HepG2 (cell line): Measurements from ENCODE around the gene SPNS3. TPM values are rescaled to one million over a fixed set of nuclear protein-coding genes. Genes with fewer than 3 reads are reported as not detected.

ENCODE experiments used
- ATF7-NPFF ChIP-seq: sonication (generic); formaldehyde crosslinking; IDR thresholded peaks from 2 replicates; pipeline ENCODE4 v1.8.1; 2023; ENCODE audit warnings: mild to moderate bottlenecking, low read depth, missing genetic modification reagents, moderate library complexity
- FUBP1 ChIP-seq: sonication (generic); formaldehyde crosslinking; IDR thresholded peaks from 2 replicates; pipeline ENCODE4 v1.5.1; 2020; ENCODE audit warnings: missing genetic modification reagents, mild to moderate bottlenecking, borderline replicate concordance
- HMG20B ChIP-seq: conservative IDR thresholded peaks from 2 replicates; pipeline ENCODE4 v1.6.1; 2016; ENCODE audit warnings: missing genetic modification reagents, missing compliant biosample characterization
- KLF12 ChIP-seq: sonication (generic); formaldehyde crosslinking; IDR thresholded peaks from 2 replicates; pipeline ENCODE4 v1.4.0; 2020; ENCODE audit warnings: missing genetic modification reagents, borderline replicate concordance
- NCOA2 ChIP-seq: sonication (generic); formaldehyde crosslinking; IDR thresholded peaks from 2 replicates; pipeline ENCODE4 v1.8.0; 2022; ENCODE audit warnings: inconsistent platforms
- NFIC ChIP-seq: IDR thresholded peaks from 2 replicates; pipeline ENCODE4 v1.6.1; 2012; ENCODE audit warnings: mild to moderate bottlenecking, low read length, inconsistent platforms
- NKX3-1 ChIP-seq: sonication (generic); formaldehyde crosslinking; IDR thresholded peaks from 2 replicates; pipeline ENCODE4 v1.5.0; 2020; ENCODE audit warnings: missing genetic modification reagents
- PAWR ChIP-seq: sonication (generic); formaldehyde crosslinking; IDR thresholded peaks from 2 replicates; pipeline ENCODE4 v1.4.0; 2020; ENCODE audit warnings: missing genetic modification reagents, mild to moderate bottlenecking, borderline replicate concordance
- POLR2G ChIP-seq: fragments of 200-400 bp; formaldehyde crosslinking; IDR thresholded peaks from 2 replicates; pipeline ENCODE4 v1.6.1; 2018; ENCODE audit warnings: mild to moderate bottlenecking, low read depth, low read length, moderate library complexity
- TAF15 ChIP-seq: fragments of 200-400 bp; formaldehyde crosslinking; IDR thresholded peaks from one replicate; pipeline ENCODE4 v1.6.1; 2018; ENCODE audit warnings: mild to moderate bottlenecking, low read depth, low read length; ENCODE audit not compliant: poor library complexity, severe bottlenecking
- TFAP4 ChIP-seq: sonication (generic); IDR thresholded peaks from 2 replicates; pipeline ENCODE4 v1.6.1; 2016; ENCODE audit warnings: low read depth, borderline replicate concordance
- ZBTB7A ChIP-seq: sonication (generic); formaldehyde crosslinking; IDR thresholded peaks from 2 replicates; pipeline ENCODE4 v1.8.0; 2022; ENCODE audit warnings: mild to moderate bottlenecking, missing genetic modification reagents
- ZNF101 ChIP-seq: sonication (generic); formaldehyde crosslinking; IDR thresholded peaks from 2 replicates; pipeline ENCODE4 v1.4.0; 2020; ENCODE audit warnings: mild to moderate bottlenecking, low read depth, missing genetic modification reagents, borderline replicate concordance
- ZNF251 ChIP-seq: sonication (generic); formaldehyde crosslinking; IDR thresholded peaks from 2 replicates; pipeline ENCODE4 v1.9.0; 2021; ENCODE audit warnings: mild to moderate bottlenecking, missing genetic modification reagents
- ZNF263 ChIP-seq: sonication (generic); formaldehyde crosslinking; IDR thresholded peaks from 2 replicates; pipeline ENCODE4 v1.4.0; 2020; ENCODE audit warnings: missing genetic modification reagents
- ZNF432 ChIP-seq: sonication (generic); formaldehyde crosslinking; IDR thresholded peaks from 2 replicates; pipeline ENCODE4 v1.5.0; 2020; ENCODE audit warnings: missing genetic modification reagents, mild to moderate bottlenecking, borderline replicate concordance
- ZNF496 ChIP-seq: sonication (generic); formaldehyde crosslinking; IDR thresholded peaks from 2 replicates; pipeline ENCODE4 v1.8.1; 2023; ENCODE audit warnings: mild to moderate bottlenecking, moderate library complexity, missing genetic modification reagents; ENCODE audit not compliant: insufficient replicate concordance
- ZNF512 ChIP-seq: sonication (generic); formaldehyde crosslinking; IDR thresholded peaks from 2 replicates; pipeline ENCODE4 v1.4.0; 2020; ENCODE audit warnings: mild to moderate bottlenecking, missing genetic modification reagents
- ZNF547 ChIP-seq: sonication (generic); formaldehyde crosslinking; IDR thresholded peaks from 2 replicates; pipeline ENCODE4 v1.5.1; 2020; ENCODE audit warnings: mild to moderate bottlenecking, missing genetic modification reagents
- ZNF672 ChIP-seq: sonication (generic); formaldehyde crosslinking; IDR thresholded peaks from 2 replicates; pipeline ENCODE4 v1.8.1; 2022; ENCODE audit warnings: missing genetic modification reagents
- polyA plus RNA-seq, 8 experiments: library from polyadenylated mRNA; depleted of rRNA in 3 of 8; stranded (reverse) in 7 of 8; unstranded in 1 of 8; fragments of >200 nt; fragmentation: Illumina TruSeq in 4 of 8; extraction: Trizol in 4 of 8; gene quantifications; 2 replicates each; pipeline versions ENCODE4 v1.2.1 to v1.2.3, GENCODE V29; 2011 to 2016; ENCODE audit warnings: low read depth in 4 of 8, missing spikeins in 1 of 8, mixed read lengths in 1 of 8; ENCODE audit not compliant: insufficient read depth in 1 of 8
- total RNA-seq, 5 experiments: library from RNA; depleted of rRNA; stranded (reverse); fragments of >200 nt; fragmentation: Illumina TruSeq; extraction: Trizol; gene quantifications; 2 replicates each; pipeline ENCODE4 v1.2.3, GENCODE V29; 2016; ENCODE audit warnings: low read depth in 1 of 5
- TF ChIP-seq, protein P1 (sequence below): sonication (generic); formaldehyde crosslinking; IDR thresholded peaks from 2 replicates; pipeline ENCODE4 v1.8.0; 2022; ENCODE audit warnings: missing genetic modification reagents, mild to moderate bottlenecking, borderline replicate concordance
- TF ChIP-seq, protein P2 (sequence below): IDR thresholded peaks from 2 replicates; pipeline ENCODE4 v1.6.1; 2016

The SPNS3 gene
- total and polyA plus RNA-seq, 2 of the 13 experiments (the other 11 are each of a cell fraction or from before 2014, with no cell fraction given) = not detected

GRCh38 chr17:4492721-4493561 is 59.2 kb downstream of the SPNS3 start (continued):
- TF ChIP-seq ZNF512 (no peak), NCOA2 (CRISPR knock-in tag) (peak; percentile 66), KLF12 (CRISPR knock-in tag) (peak; percentile 60; the same call in 1 of the 2 replicates), TFAP4 (no peak), NKX3-1 (peak; percentile 85), HMG20B (CRISPR knock-in tag) (peak; percentile 47; the same call in 1 of the 2 replicates), ATF7-NPFF (CRISPR knock-in tag) (peak; percentile 63; the same call in 1 of the 2 replicates), PAWR (CRISPR knock-in tag) (no peak), ZNF432 (CRISPR knock-in tag) (no peak), ZNF547 (CRISPR knock-in tag) (peak; percentile 84; the same call in 1 of the 2 replicates), FUBP1 (CRISPR knock-in tag) (no peak), TAF15 (no peak), ZNF251 (no peak), ZBTB7A (CRISPR knock-in tag) (peak; percentile 72; the same call in 1 of the 2 replicates), ZNF101 (CRISPR knock-in tag) (no peak), NFIC (no peak), POLR2G (no peak), ZNF672 (CRISPR knock-in tag) (no peak), ZNF496 (CRISPR knock-in tag) (no peak), ZNF263 (CRISPR knock-in tag) (peak; percentile 65; the same call in 1 of the 2 replicates)
- TF ChIP-seq, protein P1, sequence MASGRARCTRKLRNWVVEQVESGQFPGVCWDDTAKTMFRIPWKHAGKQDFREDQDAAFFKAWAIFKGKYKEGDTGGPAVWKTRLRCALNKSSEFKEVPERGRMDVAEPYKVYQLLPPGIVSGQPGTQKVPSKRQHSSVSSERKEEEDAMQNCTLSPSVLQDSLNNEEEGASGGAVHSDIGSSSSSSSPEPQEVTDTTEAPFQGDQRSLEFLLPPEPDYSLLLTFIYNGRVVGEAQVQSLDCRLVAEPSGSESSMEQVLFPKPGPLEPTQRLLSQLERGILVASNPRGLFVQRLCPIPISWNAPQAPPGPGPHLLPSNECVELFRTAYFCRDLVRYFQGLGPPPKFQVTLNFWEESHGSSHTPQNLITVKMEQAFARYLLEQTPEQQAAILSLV (CRISPR knock-in tag) = peak; percentile 57; the same call in 1 of the 2 replicates
- TF ChIP-seq, protein P2, sequence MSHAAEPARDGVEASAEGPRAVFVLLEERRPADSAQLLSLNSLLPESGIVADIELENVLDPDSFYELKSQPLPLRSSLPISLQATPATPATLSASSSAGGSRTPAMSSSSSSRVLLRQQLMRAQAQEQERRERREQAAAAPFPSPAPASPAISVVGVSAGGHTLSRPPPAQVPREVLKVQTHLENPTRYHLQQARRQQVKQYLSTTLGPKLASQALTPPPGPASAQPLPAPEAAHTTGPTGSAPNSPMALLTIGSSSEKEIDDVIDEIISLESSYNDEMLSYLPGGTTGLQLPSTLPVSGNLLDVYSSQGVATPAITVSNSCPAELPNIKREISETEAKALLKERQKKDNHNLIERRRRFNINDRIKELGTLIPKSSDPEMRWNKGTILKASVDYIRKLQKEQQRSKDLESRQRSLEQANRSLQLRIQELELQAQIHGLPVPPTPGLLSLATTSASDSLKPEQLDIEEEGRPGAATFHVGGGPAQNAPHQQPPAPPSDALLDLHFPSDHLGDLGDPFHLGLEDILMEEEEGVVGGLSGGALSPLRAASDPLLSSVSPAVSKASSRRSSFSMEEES (CRISPR knock-in tag) = peak; percentile 92
